Head of caudate nucleus (tissue), 42 donors: ENCODE results near the gene RHBDD1.
"Not testable (repeated sequence)": the region's sequence is repeated elsewhere in the genome, so short reads cannot be mapped to it uniquely, and the experiment has no call there.

Experiments used
- DNase-seq, 42 donors: peaks; one replicate each; pipeline versions ENCODE4 v3.0.0 to v3.0.0-alpha.2; 2020 to 2021; ENCODE audit warnings: mixed read lengths in 7 of 42
- intact Hi-C: fragments of 100-400 bp; cut with DNase I; formaldehyde crosslinking; loops from one replicate; pipeline ENCODE4 v1.15.0; 2022

The RHBDD1 gene

GRCh38 chr2:226836548-226836885, 663 bp downstream of the RHBDD1 start:
- no peak for DNase-seq
- intact Hi-C loops = no loop called here

GRCh38 chr2:226837334-226837733, 1.5 kb downstream of the RHBDD1 start:
- intact Hi-C loops = no loop called here
- no peak for DNase-seq

- no peak for DNase-seq
- intact Hi-C loops = no loop called here
These were observed 2.1 kb downstream of the RHBDD1 start for GRCh38 chr2:226837787-226838603.

GRCh38 chr2:226838722-226839121, 2.9 kb downstream of the RHBDD1 start:
- DNase-seq = no peak
- intact Hi-C loops = no loop called here

GRCh38 chr2:226839161-226839560, 3.3 kb downstream of the RHBDD1 start:
- DNase-seq = no peak
- intact Hi-C loops = no loop called here

GRCh38 chr2:226839951-226840350, 4.1 kb downstream of the RHBDD1 start:
- intact Hi-C loops = no loop called here
- no peak for DNase-seq

GRCh38 chr2:226843001-226843400, 7.1 kb downstream of the RHBDD1 start:
- DNase-seq, intact Hi-C loops: not testable (repeated sequence)

GRCh38 chr2:226845386-226846116, 9.7 kb downstream of the RHBDD1 start:
- intact Hi-C loops = no loop called here
- no peak for DNase-seq

GRCh38 chr2:226847090-226847489, 11.2 kb downstream of the RHBDD1 start:
- no peak for DNase-seq
- intact Hi-C loops = no loop called here

GRCh38 chr2:226847511-226847910, 11.7 kb downstream of the RHBDD1 start:
- DNase-seq = no peak
- intact Hi-C loops = no loop called here

- no peak for DNase-seq
- intact Hi-C loops = no loop called here
These were observed 13.5 kb downstream of the RHBDD1 start for GRCh38 chr2:226849349-226849748.

- intact Hi-C loops = no loop called here
- no peak for DNase-seq
These were observed 14.2 kb downstream of the RHBDD1 start for GRCh38 chr2:226850024-226850423.

- DNase-seq = no peak
- intact Hi-C loops = no loop called here
These were observed 19.9 kb downstream of the RHBDD1 start for GRCh38 chr2:226855787-226856186.

- DNase-seq = no peak
- intact Hi-C loops = no loop called here
These were observed 24.2 kb downstream of the RHBDD1 start for GRCh38 chr2:226860087-226860486.

GRCh38 chr2:226862623-226863022, 26.8 kb downstream of the RHBDD1 start:
- no peak for DNase-seq
- intact Hi-C loops = no loop called here

GRCh38 chr2:226865273-226865672, 29.4 kb downstream of the RHBDD1 start:
- intact Hi-C loops = no loop called here

GRCh38 chr2:226865710-226866109, 29.9 kb downstream of the RHBDD1 start:
- DNase-seq = no peak
- intact Hi-C loops = no loop called here

More at GRCh38 chr2:226865273-226865672, 29.4 kb downstream of the RHBDD1 start:
- no peak for DNase-seq

- intact Hi-C loops = no loop called here
- no peak for DNase-seq
These were observed 32.7 kb downstream of the RHBDD1 start for GRCh38 chr2:226868331-226869162.

- DNase-seq = peak in 1 of 42 donors; percentile 43
- intact Hi-C loops = no loop called here
These were observed 33.5 kb downstream of the RHBDD1 start for GRCh38 chr2:226869371-226869770.
